ENCODE measurements around the gene GRAP2. TPM values are rescaled to one million over a fixed set of nuclear protein-coding genes. Genes with fewer than 3 reads are reported as not detected.

The GRAP2 gene
- total and polyA plus RNA-seq, 2 donors (not counting 1 experiment from before 2014, with no cell fraction given) = 13.5 to 26.4 TPM

DNA sequence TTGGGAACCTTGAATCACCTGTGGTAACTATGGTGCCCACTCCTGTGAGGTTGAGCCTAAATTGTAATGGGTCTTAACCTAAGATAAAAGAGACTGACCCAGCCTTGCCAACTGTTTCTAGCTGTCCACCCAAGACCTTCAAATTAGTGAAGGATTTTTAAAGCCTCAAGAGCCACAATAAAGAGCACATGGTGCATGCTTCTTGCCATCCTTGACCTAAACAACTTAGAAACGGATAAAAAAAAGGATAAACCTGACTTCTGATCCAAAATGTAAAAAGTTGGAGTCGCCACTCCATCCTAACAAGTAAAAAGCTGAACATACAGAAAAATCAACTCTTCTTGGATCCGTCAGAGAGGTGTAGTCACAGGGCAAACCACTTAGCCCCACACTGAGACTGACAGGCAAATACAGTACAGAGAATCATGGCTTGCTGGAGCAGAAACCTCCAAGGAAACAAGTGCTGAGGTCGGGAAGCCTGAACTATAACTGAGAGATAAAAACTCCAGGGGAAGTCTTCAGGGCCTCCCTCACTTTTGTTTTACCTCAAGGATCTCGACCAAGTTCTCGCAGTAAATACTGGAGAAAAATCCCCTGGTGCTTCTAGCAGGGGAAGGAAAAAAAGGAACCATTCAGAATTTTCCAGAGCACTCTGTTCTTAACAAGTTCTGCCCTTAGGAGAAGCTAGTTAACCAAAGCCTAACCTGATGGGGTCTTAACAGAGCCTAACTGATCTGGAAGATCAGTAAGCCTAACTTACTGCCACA lies 23.6 kb upstream of the GRAP2 start:
- H3K79me2 ChIP-seq (ENCODE audit: control insufficient read depth, insufficient read depth, low read length) = no peaks in the 10 kb centered on the region
- H3K9me3 ChIP-seq (ENCODE audit: control extremely low read depth in 1 of 3, control insufficient read depth in 2 of 3, insufficient read depth in 1 of 3, low read length in 2 of 3) = no peaks in the 10 kb centered on the region
- peaks cover 0 to 4% of the 10 kb centered on the region in 2 donors for H3K4me1 ChIP-seq (ENCODE audit: control insufficient read depth in 2 of 2, insufficient read depth in 2 of 2, low read length in 2 of 2)
- no peak for TF ChIP-seq EZH2 (IDR thresholded peaks at IDR 0.05; ENCODE audit: borderline replicate concordance, insufficient read depth, low read depth, low read length, poor library complexity, severe bottlenecking)
- TF ChIP-seq, protein P1, sequence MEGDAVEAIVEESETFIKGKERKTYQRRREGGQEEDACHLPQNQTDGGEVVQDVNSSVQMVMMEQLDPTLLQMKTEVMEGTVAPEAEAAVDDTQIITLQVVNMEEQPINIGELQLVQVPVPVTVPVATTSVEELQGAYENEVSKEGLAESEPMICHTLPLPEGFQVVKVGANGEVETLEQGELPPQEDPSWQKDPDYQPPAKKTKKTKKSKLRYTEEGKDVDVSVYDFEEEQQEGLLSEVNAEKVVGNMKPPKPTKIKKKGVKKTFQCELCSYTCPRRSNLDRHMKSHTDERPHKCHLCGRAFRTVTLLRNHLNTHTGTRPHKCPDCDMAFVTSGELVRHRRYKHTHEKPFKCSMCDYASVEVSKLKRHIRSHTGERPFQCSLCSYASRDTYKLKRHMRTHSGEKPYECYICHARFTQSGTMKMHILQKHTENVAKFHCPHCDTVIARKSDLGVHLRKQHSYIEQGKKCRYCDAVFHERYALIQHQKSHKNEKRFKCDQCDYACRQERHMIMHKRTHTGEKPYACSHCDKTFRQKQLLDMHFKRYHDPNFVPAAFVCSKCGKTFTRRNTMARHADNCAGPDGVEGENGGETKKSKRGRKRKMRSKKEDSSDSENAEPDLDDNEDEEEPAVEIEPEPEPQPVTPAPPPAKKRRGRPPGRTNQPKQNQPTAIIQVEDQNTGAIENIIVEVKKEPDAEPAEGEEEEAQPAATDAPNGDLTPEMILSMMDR (IDR thresholded peaks at IDR 0.05) = no peak
- ATAC-seq (ENCODE audit: low read depth) (no peak), DNase-seq (no peak)
- no peaks in the 10 kb centered on the region for H3K36me3 ChIP-seq (replicated peaks in 1 of 2; ENCODE audit: control extremely low read depth in 1 of 2, control insufficient read depth in 1 of 2, extremely low read depth in 1 of 2, insufficient read depth in 2 of 2, low read length in 1 of 2)
- intact Hi-C loops (cut with micrococcal nuclease) = no loop called here
- H3K4me3 ChIP-seq (ENCODE audit: control extremely low read depth in 1 of 5, extremely low read depth in 1 of 5, insufficient read depth in 1 of 5, low read depth in 2 of 5, low read length in 4 of 5) = no peak overlapping the region
- no peaks in the 10 kb centered on the region for H4K20me1 ChIP-seq (ENCODE audit: control insufficient read depth, insufficient read depth, low read length, poor library complexity, severe bottlenecking)
- H3K27me3 ChIP-seq (replicated peaks in 1 of 4; ENCODE audit: control extremely low read depth in 1 of 4, control insufficient read depth in 3 of 4, insufficient read depth in 4 of 4, low read length in 3 of 4) = no peaks in the 10 kb centered on the region
- no peak overlapping the region for H2AFZ ChIP-seq (ENCODE audit: insufficient read depth, low read depth, low read length, poor library complexity, severe bottlenecking)
- Mint-ChIP-seq H3K27ac (no peak overlapping the region), H3K4me3 (no peak overlapping the region), H3K4me1 (peaks cover 2% of the 10 kb centered on the region), H3K9me3 (ENCODE audit: insufficient read depth) (no peaks in the 10 kb centered on the region), H3K27me3 (no peaks in the 10 kb centered on the region)
- CTCF ChIA-PET = no interaction called here
- WGBS (ENCODE audit: insufficient coverage) = 95% methylated on average over 4 of the region's 6 CpGs
- no peak overlapping the region for H3K27ac ChIP-seq (ENCODE audit: low read length in 2 of 2)
- POLR2A ChIA-PET = interaction anchor here (0.6 kb wide), 1 partner anchor 9 kb away, joined by 3 read pairs; no protein-coding TSS in a partner anchor
- H3K9ac ChIP-seq (ENCODE audit: low read length) = no peak overlapping the region
- no peak overlapping the region for H3K4me2 ChIP-seq (replicated peaks; ENCODE audit: low read depth, low read length, poor library complexity, severe bottlenecking)

DNA sequence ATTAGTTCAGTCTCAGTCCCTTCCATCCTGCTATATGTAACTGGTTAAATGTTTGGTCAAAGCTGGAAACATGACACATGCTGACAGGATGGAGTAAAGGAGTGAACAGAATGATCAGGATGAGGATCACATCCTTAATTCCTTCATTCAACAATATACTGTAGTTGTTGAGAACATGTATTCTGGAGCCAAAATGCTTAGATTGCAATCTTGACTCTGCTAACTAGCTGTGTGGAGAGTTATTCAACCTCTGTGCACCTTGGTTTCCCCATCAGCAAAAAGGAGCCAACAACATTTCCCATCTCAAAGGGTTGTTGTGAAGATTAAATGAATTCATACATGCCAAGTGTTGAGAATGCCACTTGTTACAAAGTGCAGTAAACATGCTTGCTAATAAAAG lies 20.2 kb upstream of the GRAP2 start:
- Histone ChIP-seq H3K4me2 (replicated peaks; ENCODE audit: low read depth, low read length, poor library complexity, severe bottlenecking) (no peak overlapping the region), H3K27me3 (replicated peaks in 1 of 4; ENCODE audit: control extremely low read depth in 1 of 4, control insufficient read depth in 3 of 4, insufficient read depth in 4 of 4, low read length in 3 of 4) (no peaks in the 10 kb centered on the region), H3K9ac (ENCODE audit: low read length) (no peak overlapping the region), H3K27ac (ENCODE audit: low read length in 2 of 2) (no peak overlapping the region), H3K4me3 (ENCODE audit: control extremely low read depth in 1 of 5, extremely low read depth in 1 of 5, insufficient read depth in 1 of 5, low read depth in 2 of 5, low read length in 4 of 5) (no peak overlapping the region), H3K36me3 (replicated peaks in 1 of 2; ENCODE audit: control extremely low read depth in 1 of 2, control insufficient read depth in 1 of 2, extremely low read depth in 1 of 2, insufficient read depth in 2 of 2, low read length in 1 of 2) (no peaks in the 10 kb centered on the region), H3K4me1 (ENCODE audit: control insufficient read depth in 2 of 2, insufficient read depth in 2 of 2, low read length in 2 of 2) (no peaks in the 10 kb centered on the region), H3K79me2 (ENCODE audit: control insufficient read depth, insufficient read depth, low read length) (no peaks in the 10 kb centered on the region), H3K9me3 (ENCODE audit: control extremely low read depth in 1 of 3, control insufficient read depth in 2 of 3, insufficient read depth in 1 of 3, low read length in 2 of 3) (peaks cover 0 to 1% (median 0%) of the 10 kb centered on the region in 3 donors), H2AFZ (ENCODE audit: insufficient read depth, low read depth, low read length, poor library complexity, severe bottlenecking) (no peak overlapping the region), H4K20me1 (ENCODE audit: control insufficient read depth, insufficient read depth, low read length, poor library complexity, severe bottlenecking) (no peaks in the 10 kb centered on the region)
- ChIA-PET POLR2A (no interaction called here), CTCF (no interaction called here)
- no peaks in the 10 kb centered on the region for H3K27me3 Mint-ChIP-seq
- H3K27ac Mint-ChIP-seq = no peak overlapping the region
- H3K4me3 Mint-ChIP-seq = no peak overlapping the region
- H3K4me1 Mint-ChIP-seq = no peaks in the 10 kb centered on the region
- ATAC-seq (ENCODE audit: low read depth) (no peak), DNase-seq (no peak)
- intact Hi-C loops (cut with micrococcal nuclease) = no loop called here
- TF ChIP-seq, protein P1 (IDR thresholded peaks at IDR 0.05) = no peak
- no peak for TF ChIP-seq EZH2 (IDR thresholded peaks at IDR 0.05; ENCODE audit: borderline replicate concordance, insufficient read depth, low read depth, low read length, poor library complexity, severe bottlenecking)
- H3K9me3 Mint-ChIP-seq (ENCODE audit: insufficient read depth) = no peaks in the 10 kb centered on the region
